ENCODE measurements around the gene UBXN4.

- TF ChIP-seq CTCF (IDR thresholded peaks at IDR 0.05; ENCODE audit: extremely low read depth in 1 of 2, insufficient read depth in 1 of 2, low read depth in 1 of 2, low read length in 2 of 2), result no peak
- no peak for TF ChIP-seq MAX (IDR thresholded peaks at IDR 0.05; ENCODE audit: insufficient read depth, insufficient read length)
- TF ChIP-seq JUN (IDR thresholded peaks at IDR 0.05; ENCODE audit: borderline replicate concordance, insufficient read depth, insufficient read length, low read depth), result no peak
- TF ChIP-seq POLR2A (IDR thresholded peaks at IDR 0.05; ENCODE audit: low read depth, low read length), result no peak
Measured at GRCh38 chr2:135799738-135800137, 58.1 kb downstream of the UBXN4 start.

Measured in endothelial cell of umbilical vein (primary cell).